ENCODE measurements around the gene SHB.

DNA sequence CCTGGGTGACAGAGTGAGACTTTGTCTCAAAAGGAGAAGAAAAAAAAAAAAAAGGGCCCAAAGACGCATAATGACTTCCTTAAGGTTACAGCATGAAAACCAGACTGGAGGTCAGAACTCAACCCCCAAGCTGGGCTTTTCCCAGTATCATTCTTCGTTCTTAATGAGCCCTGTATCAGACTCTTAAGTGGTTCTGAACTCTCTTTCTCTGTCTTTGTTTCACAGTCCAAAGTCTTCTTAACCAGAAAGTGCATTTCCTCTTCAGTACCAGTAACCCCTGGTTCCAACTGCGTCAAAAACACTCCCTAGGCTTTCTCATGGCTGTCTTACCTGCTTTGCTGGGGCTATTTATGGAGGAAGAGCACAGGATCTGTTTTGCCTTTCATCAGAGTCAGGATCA, 38.4 kb upstream of the SHB start:
- TF ChIP-seq, protein P1, sequence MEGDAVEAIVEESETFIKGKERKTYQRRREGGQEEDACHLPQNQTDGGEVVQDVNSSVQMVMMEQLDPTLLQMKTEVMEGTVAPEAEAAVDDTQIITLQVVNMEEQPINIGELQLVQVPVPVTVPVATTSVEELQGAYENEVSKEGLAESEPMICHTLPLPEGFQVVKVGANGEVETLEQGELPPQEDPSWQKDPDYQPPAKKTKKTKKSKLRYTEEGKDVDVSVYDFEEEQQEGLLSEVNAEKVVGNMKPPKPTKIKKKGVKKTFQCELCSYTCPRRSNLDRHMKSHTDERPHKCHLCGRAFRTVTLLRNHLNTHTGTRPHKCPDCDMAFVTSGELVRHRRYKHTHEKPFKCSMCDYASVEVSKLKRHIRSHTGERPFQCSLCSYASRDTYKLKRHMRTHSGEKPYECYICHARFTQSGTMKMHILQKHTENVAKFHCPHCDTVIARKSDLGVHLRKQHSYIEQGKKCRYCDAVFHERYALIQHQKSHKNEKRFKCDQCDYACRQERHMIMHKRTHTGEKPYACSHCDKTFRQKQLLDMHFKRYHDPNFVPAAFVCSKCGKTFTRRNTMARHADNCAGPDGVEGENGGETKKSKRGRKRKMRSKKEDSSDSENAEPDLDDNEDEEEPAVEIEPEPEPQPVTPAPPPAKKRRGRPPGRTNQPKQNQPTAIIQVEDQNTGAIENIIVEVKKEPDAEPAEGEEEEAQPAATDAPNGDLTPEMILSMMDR (IDR thresholded peaks at IDR 0.05), result no peak
- no peak for TF ChIP-seq POLR2A (IDR thresholded peaks at IDR 0.05)
- no peak for TF ChIP-seq POLR2AphosphoS5 (IDR thresholded peaks at IDR 0.05)
